GM21529 (cell line): ENCODE measurements around the gene NPY5R.

Source experiments
- ATAC-seq: cut with Tn5 transposase; IDR thresholded peaks from one replicate; pipeline ENCODE4 v1.9.1; 2021; ENCODE audit not compliant: unreplicated experiment

Gene NPY5R

DNA sequence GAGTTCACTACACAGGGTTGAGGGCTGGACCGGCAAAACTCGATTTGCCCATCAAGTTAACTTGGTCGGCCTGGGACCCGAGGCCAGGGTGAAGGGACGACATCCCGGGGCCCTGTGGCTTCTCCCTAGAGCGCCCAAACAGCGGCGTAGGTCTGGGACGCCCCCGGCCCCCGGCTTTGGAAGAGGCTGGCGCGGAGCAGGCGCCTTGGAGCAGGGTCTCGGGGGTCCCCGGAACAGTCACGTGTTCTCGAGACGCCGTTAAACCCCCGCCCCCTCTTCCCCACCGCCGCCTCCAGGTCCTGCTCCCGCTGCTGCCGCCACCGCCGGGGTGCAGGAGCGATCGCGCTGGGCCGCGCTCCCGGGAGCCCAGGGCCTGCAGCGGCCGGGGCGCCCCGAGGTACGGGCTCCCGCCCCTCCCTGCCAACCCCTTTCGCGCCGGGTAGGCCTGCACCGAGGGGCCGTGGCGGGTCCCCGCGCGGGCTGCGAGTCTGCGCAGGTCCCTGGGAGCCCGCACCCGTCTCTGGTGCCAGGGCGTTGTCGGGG lies at the start of gene NPY5R:
Gene NPY5R, plus strand, starts transcription at position 289 of the 543 bp plus-strand sequence. CDS start 6,382 bp downstream, outside the sequence.
- no peak for ATAC-seq

DNA sequence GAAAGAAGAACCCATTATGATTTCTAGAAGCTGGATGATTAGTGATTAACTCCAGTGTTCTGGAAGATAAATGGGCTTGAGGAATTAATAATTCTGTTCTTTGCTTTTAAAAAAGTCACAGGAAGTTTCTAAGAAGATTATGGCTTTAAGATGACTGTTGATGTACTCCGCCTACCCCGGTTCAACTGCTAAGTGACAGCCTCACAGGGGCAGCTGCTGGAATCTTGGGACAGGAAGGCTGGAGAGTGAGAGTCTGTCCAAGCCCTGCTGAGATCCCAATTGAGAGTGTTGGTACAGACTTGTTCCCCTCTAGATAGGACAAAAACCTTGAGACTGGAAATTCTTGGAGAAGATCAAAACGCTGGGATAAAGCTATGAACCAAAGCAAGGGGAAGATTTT lies 48.6 kb upstream of the NPY5R start:
- ATAC-seq = no peak

DNA sequence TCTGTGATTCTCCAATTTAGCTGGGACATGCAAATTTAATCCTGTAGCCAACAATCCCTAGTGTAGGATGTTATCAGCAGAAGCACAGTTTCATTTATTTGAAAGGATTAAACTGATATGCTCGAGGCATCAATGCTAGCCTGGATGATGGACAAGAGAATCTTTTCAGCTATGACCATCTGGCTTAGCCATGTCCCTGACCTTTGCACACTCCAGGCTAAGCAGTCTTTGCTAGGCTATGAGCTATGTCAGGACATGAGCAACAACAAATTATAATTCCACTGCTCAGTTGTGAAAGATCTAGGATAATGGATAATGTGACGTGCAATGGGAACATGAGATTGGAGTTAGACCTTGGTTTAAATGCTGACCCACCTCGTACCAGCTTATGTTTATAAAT lies 43.2 kb upstream of the NPY5R start:
- no peak for ATAC-seq

DNA sequence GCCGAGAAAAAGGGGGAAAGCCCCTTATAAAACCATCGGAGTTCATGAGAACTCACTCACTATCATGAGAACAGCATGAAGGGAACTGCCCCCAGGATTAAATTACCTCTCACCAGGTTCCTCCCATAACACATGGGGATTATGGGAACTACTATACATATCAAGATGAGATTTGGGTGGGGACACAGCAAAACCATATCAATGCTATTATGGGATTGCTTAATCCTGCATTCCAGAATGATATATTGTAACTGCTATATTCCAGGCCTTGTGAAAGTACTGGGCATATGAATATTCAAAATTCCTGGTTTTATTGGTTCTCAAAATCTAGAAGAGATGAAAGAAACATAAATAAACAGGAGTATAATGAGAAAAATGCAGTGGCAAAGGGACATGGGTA lies 40.6 kb upstream of the NPY5R start:
- no peak for ATAC-seq

DNA sequence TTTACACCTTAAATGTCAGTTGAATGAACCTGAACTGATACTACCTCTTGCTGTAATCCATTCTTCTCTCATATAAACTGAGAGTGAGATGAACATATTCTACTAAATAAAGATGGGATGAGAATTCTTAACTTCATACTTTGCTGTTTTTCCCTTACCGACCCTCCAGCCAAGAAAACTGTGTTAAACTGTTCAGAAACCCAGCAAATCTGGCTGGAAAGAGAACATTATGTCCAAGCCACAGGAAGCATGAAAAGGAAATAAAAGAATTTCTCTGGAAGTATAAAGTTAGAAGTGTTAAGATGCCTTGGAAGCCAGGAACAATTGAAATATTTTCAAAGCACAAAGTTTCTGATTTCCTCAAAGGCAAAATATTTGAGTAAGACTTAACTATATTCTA lies 34.2 kb upstream of the NPY5R start:
- no peak for ATAC-seq

DNA sequence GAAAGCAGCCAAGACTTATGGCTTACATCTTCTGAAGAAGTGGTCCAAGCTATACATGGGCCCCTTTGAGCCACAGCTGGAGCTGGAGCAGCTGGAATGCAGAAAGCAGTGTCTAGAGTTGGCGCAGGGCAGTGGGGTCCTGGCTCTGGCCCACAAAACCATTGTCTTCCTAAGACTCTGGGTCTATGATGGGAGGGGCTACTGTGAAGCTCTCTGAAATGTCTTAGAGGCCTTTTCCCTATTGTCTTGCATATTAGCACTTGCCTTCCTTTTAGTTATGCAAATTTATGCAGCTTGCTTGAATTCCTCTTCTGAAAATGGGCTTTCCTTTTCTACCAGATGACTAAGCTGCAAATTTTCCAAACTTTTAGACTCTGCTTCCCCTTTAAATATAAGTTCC lies 26.6 kb upstream of the NPY5R start:
- ATAC-seq = no peak

DNA sequence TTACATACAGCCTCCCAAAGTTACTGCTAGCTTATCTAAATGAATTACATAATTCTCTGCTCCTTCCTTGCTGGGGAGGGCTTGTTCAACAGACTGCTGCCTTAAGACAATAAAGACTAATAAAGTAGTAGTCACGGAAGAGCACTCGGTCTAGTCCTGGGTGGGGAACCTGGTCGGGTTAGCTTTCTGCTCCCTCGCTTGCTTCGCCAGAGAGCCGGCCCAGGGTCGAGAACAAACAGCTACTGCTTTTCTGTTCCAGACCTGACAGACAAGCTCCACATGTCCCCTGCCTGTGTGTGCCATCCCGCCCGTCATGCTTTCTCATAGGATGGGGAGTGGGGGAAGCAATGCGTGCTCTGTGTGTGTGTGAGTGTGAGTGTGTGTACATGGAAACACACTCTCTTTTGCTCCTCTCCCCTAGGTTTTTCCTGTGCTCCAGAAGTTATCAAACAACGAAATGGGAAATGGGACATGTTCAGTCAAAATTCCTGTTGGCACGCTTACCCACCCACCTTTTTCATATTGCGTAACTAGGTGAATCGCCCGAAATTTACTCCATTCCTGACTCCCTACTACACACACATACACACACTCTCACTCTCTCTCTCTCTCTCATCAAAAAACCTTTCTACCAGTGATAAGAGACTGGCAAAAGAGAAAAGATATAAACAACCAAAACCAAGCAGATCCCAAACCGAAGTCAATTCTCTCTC lies 12.6 kb upstream of the NPY5R start:
- ATAC-seq = no peak

DNA sequence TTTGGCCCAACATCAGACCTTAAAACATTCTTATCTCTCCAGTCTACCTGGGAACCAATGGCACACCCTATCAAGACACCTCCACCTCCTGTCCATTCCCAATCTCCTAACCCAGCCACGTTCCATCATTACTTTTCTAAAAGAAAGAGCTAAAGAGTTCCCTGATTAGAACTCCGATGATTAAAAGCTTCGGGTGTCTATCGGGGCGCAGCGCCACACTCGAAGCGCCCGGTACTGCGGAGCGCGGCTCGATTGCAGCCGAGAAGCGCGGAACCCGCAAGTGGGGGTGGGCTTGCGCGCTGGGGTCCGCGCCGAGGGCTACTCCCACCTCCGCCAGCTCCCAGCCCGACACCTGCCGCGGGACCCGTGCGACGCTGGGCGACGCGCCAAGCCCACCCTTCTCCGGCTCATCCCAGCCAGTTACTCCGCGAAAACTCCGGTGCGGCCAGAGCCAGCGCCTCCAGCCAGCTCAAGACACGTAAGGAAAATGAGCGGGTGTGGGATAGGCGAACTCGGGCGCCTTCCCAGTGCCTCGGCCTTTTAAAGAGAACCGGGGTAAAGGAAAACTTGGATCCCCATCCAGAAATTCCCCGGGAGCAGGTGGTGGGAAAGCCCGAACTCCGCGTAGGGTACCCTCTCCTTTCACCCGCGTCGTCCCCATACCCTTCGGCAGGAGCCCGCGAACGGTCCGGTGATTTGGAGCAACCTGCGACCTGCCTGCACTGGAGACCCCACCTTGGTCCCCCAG lies 11.9 kb upstream of the NPY5R start:
- ATAC-seq = no peak

DNA sequence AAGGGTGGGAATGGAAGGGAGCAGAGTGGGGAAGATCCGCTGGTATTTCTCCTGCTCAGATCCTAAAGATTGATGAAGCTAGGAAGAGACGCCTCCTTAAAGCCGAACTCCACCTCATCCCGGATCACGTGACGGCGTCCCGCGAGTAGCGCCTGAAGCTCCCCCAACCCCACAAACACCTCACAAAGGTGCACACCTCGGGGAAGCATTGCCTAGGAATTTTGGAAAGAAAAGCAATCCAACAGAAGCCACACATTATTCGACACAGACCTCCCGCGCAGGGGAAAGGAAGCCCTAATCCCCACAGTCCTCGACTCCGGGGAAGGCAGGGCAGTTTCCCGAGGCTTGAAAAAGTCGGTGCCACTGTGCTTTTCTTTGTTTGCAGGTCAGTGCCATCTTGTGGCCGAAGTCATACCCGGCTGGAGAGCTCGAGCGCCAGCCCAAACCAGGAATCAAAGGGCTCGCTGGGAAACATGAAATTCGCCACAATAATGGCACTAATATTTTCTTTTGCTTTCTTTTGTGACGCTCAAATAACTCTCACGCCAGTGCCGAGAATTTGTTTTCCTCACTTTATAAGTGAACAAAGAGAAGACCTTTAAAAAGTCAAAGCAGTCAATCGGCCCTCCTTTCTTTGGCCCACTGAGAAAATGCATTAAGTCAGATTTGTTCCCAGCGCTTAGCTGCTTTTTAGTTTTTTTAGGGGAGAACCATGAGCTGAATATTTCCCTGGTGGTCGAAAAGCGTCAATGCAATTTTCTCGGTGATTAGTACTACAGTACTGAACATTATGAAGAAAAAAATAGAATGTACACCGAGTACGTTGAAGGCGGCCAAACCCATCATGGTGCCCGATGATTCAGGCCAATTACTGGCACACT lies 10.9 kb upstream of the NPY5R start, which contains the start of gene NPY1R:
Gene NPY1R, minus strand, starts transcription at position 71 of the 881 bp plus-strand sequence. CDS start 6,042 bp downstream, outside the sequence.
- ATAC-seq = peak; percentile 86

DNA sequence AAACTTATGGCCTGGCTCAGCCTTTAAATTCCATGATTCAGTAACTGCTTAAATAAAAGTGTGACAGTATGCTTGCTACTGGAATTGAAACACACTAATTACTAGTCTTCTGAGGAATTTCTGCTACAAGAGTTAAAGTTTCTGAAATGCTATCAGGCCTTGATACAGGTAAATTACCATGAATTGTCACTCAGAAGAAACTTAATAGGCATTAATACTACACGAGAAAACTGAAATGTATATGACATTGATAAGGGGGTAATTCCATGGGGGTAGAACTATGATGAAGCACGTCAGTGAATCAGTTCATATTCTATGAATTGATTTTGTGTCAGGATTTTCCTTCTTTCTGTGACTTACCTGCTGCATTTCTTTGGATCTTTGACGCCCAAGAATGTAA lies 8.3 kb upstream of the NPY5R start:
- ATAC-seq = no peak

DNA sequence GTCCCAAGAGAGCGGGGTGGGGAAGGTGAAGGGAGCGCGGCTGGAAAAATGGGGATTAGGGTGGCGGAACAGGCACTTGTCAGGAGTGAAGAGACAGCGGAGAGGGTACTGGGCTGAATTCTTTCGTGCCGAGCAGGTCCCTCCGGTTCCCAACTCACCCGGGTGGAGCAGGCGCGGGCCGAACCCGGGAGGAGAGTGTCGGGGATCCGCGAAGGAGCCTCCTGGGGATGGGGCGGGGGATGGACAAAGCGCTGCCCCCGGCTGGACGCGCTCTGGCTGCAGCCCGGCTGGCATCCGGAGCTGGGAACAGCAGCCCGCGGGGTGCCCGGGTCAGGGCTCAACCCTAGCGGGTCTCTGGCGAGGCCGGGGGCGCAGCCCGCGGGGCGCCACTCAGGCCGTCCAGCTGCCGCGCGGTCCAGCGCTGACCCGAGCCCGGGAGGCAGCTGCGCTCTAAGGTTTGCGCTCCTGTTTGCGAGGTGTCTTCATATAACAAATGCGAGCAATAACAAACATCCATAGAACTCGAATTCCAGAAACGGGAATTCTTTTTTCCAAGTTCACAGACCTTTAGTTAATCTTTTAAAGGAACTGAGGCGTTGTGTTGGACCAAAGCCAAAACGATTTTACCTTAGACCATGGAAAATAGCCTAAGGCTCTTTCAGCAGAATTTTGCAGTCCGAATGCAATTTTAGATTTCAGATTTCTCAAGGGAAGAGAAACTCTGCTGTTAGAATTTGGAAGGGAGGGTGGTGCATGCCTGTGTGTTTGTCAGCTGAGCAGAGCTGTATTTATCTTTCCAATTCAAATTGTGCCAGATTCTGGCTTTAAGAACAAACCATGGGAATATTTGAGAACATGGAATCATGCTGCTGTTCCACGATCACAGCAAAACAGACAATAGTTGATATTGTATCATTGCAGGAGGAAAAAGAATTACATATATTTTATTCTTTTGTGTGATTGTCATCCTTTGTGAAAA lies 744 bp downstream of the NPY5R start:
- ATAC-seq = no peak

DNA sequence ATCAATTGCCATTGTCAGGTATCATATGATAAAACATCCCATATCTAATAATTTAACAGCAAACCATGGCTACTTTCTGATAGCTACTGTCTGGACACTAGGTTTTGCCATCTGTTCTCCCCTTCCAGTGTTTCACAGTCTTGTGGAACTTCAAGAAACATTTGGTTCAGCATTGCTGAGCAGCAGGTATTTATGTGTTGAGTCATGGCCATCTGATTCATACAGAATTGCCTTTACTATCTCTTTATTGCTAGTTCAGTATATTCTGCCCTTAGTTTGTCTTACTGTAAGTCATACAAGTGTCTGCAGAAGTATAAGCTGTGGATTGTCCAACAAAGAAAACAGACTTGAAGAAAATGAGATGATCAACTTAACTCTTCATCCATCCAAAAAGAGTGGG lies 7.0 kb downstream of the NPY5R start:
- ATAC-seq = no peak

DNA sequence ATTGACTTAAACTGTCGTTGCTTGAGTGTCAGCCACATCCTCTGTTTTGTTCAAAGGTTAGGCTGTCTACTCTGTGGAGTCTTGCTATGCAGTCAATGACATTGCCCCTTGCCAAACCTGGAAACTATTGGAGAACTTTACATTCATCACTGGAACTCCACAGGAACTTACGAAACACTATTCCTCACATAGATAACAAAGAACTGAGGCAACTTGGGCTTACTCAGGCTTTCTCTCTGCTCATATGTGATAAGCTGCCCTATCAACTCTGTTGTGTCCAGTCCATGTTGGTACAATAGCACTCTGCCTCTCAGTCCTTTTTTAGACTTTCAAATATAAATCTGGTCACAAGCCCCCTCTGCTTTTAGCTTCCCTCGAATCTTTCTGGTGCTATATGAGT lies 9.4 kb downstream of the NPY5R start:
- no peak for ATAC-seq

DNA sequence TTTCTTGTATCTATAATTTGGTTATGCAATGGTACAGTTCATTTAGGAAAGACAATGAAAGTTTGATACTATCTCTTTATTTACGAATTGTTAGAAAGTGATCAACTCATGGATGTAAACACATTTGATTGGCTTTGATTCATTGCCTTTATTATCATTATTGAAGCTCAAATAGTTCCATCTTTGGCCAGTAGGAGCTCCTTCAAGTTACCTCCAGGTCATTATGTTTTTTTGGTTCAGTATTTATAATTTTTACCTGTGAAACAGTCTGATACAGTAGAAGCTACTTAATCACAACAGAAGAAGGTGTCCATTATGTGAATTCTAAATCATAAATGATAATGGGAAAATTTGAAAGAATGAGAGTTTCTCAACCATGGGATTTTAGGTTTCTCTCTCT lies 12.4 kb downstream of the NPY5R start:
- no peak for ATAC-seq

DNA sequence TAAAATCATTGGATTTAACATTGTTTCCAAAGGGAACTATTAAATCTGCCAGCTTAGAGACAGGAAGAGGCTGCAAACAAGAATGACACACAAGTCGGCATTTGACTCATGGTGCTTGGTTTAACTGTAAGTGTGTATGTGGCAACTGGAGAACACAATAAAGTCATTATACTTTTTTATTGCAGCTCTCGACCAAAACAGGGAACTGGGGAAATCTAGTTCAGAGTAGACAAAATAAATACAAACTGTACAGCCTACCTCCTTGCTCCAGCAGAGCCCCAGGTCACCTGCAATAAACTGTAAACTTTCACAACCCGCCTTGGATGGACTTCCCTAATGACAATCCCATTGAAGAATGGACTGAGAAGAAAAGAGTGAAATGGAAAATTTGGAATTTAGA lies 24.0 kb downstream of the NPY5R start:
- ATAC-seq = no peak

DNA sequence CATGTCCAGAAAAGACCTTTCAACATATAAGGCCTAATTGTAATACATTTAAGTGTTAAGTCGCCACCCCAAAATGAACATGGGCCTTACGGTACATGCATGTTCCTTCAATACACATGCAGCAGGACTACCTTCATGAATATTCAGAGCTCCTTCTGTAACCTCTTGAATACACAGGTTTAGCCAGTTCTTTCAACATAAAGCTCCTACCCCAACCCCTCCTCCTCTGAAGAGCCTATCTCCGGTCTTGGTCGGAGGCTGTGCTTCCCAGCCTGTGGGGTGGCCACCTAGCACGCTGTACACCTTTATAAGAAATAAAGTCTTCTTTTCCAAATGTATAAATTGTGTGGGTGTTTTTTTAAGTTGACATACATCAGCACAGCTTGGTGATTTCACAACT lies 28.3 kb downstream of the NPY5R start:
- ATAC-seq = no peak

DNA sequence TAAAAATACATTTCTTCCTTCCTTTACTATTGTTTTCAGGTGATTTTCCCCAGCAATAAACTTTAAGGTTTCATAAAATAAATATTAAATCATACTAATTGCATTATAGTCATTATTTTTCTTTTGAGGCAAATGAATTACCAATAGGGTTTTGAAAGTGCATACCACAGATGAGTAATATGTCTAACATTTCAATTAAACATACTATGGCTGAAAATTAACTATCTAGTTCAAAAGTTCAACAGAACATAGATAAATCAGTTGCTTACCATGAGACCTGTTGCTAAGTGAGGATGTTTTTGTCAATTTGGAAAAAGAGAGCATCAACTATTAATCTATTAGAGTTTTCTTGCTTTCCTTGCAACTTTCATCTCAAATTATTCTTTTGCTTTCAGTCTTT lies 35.0 kb downstream of the NPY5R start:
- ATAC-seq = no peak

DNA sequence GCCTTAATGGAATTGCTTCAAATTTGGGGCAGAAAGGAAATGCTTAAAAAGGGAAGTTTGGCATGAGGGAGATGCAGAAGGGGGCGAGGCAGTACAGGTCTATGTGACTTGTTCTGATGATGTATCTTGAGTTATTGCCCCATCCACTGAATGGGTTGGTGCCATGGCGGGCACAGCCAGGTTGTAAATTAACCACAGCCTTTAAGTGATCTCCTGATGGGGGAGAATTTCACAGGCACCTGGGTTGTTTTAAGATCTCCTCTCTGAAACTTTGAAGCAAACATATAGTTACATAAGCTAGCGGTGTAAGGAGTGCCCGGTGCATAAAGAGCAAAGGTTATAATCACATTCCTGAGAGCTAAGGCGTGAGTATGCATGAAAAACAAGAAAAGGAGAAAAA lies 37.0 kb downstream of the NPY5R start:
- ATAC-seq = no peak

DNA sequence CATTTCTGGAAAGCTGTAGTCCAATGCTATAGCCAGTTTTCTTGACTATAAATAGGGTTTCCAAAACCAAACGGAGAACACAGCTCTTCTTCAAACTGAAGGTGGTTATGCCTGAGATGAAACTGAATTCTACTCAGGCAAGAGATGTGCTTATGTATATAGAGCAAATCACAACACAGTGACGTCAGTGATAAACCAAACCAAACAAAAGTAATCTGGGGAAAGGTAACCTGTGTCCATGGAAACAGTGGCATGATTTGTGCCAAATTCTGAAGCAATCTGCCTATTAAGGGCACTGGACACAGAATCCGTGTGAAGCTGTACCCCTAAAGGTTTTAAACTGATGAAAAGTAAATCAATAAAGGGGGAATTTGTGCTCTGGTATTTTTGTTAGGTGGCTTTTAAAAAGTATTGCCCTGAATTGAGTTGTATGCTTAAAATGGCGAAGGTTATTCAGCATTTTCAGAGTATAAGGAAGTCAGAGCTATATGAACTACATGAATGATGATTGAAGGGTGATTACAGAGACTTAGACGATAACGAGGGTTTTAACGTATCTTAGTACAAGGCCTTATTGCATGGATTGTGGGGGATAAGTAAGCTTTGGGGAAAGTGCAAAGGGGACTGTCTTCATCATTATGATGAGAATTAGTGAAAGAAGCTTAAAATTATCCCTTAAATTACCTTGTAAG lies 38.6 kb downstream of the NPY5R start:
- ATAC-seq = no peak

DNA sequence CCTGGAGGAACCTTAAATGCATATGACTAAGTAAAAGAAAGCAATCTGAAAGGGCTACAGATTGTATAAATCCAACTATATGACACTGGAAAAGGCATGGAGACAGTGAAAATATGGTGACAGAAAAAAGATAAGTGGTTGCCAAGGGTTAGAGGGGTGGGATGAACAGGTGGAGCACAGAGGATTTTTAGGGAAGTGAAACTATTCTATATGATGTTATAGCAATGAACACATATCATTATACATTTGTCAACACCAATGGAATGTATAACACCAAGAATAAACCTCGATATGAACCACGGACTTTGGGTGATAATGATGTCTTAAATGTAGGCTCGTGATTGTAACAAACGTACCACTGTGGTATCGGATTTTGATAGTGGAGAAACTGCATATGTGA lies 40.7 kb downstream of the NPY5R start:
- ATAC-seq = no peak
